ENCODE results near the gene GSK3B.

GRCh38 chr3:120052677-120053076 lies 41.6 kb downstream of the GSK3B start:
- TF ChIP-seq, protein P1, sequence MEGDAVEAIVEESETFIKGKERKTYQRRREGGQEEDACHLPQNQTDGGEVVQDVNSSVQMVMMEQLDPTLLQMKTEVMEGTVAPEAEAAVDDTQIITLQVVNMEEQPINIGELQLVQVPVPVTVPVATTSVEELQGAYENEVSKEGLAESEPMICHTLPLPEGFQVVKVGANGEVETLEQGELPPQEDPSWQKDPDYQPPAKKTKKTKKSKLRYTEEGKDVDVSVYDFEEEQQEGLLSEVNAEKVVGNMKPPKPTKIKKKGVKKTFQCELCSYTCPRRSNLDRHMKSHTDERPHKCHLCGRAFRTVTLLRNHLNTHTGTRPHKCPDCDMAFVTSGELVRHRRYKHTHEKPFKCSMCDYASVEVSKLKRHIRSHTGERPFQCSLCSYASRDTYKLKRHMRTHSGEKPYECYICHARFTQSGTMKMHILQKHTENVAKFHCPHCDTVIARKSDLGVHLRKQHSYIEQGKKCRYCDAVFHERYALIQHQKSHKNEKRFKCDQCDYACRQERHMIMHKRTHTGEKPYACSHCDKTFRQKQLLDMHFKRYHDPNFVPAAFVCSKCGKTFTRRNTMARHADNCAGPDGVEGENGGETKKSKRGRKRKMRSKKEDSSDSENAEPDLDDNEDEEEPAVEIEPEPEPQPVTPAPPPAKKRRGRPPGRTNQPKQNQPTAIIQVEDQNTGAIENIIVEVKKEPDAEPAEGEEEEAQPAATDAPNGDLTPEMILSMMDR (IDR thresholded peaks at IDR 0.05): no peak
- TF ChIP-seq POLR2AphosphoS5 (IDR thresholded peaks at IDR 0.05): no peak

Data from upper lobe of left lung (tissue), 4 donors.